Measurements from ENCODE around the gene CCDC89. TPM values are rescaled to one million over a fixed set of nuclear protein-coding genes. Genes with fewer than 3 reads are reported as not detected.
A peak's percentile ranks its signal among the peaks of the same experiment; 100 is the strongest.

Gene CCDC89
- polyA plus RNA-seq, 2 of the 4 experiments (the other 2 are of a cell fraction), result 0.05 TPM; not detected in 1

DNA sequence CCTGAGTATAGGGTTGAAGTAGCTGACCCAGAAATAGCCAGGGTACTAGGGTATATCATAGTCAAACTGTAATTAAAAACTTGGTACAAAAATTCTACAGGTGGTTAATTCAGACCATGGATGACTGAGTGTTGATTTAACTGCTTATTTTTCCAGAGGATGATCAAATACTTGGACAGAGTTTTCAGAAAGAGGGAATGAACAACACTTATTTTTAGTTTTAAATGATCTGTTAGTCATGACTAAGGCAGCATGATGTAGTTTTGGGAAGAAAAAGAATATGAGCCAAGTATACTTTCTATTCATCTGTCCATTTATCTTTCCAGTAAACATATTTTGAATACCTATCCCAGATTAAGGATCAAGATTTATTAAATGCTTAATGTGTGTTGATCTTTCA is 19.8 kb upstream of the CCDC89 start:
- TF ChIP-seq CBX8 (IDR thresholded peaks at IDR 0.05) (no peak), SMC3 (IDR thresholded peaks at IDR 0.05) (no peak), POLR2AphosphoS2 (conservative IDR thresholded peaks at IDR 0.05; ENCODE audit: low read length) (no peak), KDM1A (IDR thresholded peaks at IDR 0.05; ENCODE audit: low read depth) (no peak), RCOR1 (IDR thresholded peaks at IDR 0.05; ENCODE audit: low read depth, low read length) (no peak), NFE2L2 (conservative IDR thresholded peaks at IDR 0.05; ENCODE audit: low read length) (no peak), EHF (CRISPR knock-in tag; IDR thresholded peaks at IDR 0.05) (no peak), EHMT2 (IDR thresholded peaks at IDR 0.05; ENCODE audit: low read depth) (no peak), MYC (IDR thresholded peaks at IDR 0.05; ENCODE audit: borderline replicate concordance, low read length) (no peak), PHF8 (IDR thresholded peaks at IDR 0.05; ENCODE audit: borderline replicate concordance, low read depth) (no peak), TFCP2L1 (CRISPR knock-in tag; IDR thresholded peaks at IDR 0.05) (no peak), RFX5 (IDR thresholded peaks at IDR 0.05) (no peak), JUNB (IDR thresholded peaks at IDR 0.05) (no peak), ZSCAN20 (CRISPR knock-in tag; IDR thresholded peaks at IDR 0.05) (no peak), SREBF2 (IDR thresholded peaks at IDR 0.05) (no peak)
- TF ChIP-seq, protein P1, sequence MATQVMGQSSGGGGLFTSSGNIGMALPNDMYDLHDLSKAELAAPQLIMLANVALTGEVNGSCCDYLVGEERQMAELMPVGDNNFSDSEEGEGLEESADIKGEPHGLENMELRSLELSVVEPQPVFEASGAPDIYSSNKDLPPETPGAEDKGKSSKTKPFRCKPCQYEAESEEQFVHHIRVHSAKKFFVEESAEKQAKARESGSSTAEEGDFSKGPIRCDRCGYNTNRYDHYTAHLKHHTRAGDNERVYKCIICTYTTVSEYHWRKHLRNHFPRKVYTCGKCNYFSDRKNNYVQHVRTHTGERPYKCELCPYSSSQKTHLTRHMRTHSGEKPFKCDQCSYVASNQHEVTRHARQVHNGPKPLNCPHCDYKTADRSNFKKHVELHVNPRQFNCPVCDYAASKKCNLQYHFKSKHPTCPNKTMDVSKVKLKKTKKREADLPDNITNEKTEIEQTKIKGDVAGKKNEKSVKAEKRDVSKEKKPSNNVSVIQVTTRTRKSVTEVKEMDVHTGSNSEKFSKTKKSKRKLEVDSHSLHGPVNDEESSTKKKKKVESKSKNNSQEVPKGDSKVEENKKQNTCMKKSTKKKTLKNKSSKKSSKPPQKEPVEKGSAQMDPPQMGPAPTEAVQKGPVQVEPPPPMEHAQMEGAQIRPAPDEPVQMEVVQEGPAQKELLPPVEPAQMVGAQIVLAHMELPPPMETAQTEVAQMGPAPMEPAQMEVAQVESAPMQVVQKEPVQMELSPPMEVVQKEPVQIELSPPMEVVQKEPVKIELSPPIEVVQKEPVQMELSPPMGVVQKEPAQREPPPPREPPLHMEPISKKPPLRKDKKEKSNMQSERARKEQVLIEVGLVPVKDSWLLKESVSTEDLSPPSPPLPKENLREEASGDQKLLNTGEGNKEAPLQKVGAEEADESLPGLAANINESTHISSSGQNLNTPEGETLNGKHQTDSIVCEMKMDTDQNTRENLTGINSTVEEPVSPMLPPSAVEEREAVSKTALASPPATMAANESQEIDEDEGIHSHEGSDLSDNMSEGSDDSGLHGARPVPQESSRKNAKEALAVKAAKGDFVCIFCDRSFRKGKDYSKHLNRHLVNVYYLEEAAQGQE (IDR thresholded peaks at IDR 0.05), result no peak
- TF ChIP-seq, protein P2, sequence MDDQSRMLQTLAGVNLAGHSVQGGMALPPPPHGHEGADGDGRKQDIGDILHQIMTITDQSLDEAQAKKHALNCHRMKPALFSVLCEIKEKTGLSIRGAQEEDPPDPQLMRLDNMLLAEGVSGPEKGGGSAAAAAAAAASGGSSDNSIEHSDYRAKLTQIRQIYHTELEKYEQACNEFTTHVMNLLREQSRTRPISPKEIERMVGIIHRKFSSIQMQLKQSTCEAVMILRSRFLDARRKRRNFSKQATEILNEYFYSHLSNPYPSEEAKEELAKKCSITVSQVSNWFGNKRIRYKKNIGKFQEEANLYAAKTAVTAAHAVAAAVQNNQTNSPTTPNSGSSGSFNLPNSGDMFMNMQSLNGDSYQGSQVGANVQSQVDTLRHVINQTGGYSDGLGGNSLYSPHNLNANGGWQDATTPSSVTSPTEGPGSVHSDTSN (IDR thresholded peaks at IDR 0.05), result no peak
- DNase-seq (ENCODE audit: low read depth in 1 of 2, low spot score in 1 of 2), result no peak
- peaks cover 7% of the 10 kb centered on the region; the same call in 1 of the 3 replicates for H3K4me1 ChIP-seq
- POLR2A ChIA-PET, result no interaction called here
- no peaks in the 10 kb centered on the region for H3K9me3 ChIP-seq
- CTCF ChIA-PET, result interaction anchor here (1.0 kb wide), 1 partner anchor 11 kb away, joined by 4 read pairs; no protein-coding TSS in a partner anchor
- H3K27ac ChIP-seq, result no peak overlapping the region
- no peak overlapping the region for H3K4me2 ChIP-seq
- H3K4me3 ChIP-seq, result no peak overlapping the region
- no peak for ATAC-seq
- no peak for FAIRE-seq

DNA sequence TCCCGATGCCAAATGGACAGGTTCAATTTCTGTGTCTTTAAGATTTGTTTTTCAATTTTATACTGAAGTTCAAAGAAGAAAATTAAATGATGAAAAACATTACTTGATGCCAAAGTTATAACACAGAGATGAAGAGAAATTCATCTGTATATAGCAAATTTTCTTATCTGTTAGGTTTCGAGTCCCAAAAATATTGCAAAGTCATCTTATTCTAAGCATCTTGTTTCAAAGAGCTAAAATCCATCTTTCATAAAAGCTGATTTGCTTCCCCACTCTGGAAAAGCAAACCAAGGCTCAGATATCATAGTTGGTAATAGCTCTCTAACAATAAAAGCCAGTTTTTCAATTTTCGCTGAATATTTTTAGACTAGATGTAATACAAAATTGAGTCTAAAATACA is 19.0 kb upstream of the CCDC89 start:
- Histone ChIP-seq H3K4me2 (no peak overlapping the region), H3K27ac (no peak overlapping the region), H3K4me3 (no peak overlapping the region), H3K4me1 (peaks cover 7% of the 10 kb centered on the region; the same call in 1 of the 3 replicates), H3K9me3 (no peaks in the 10 kb centered on the region)
- POLR2A ChIA-PET, result no interaction called here
- TF ChIP-seq RCOR1 (IDR thresholded peaks at IDR 0.05; ENCODE audit: low read depth, low read length) (no peak), ZNF302 (CRISPR knock-in tag; IDR thresholded peaks at IDR 0.05) (no peak), MAZ (IDR thresholded peaks at IDR 0.05; ENCODE audit: borderline replicate concordance, low read depth, low read length) (no peak), HOXB5 (CRISPR knock-in tag; IDR thresholded peaks at IDR 0.05) (no peak), KDM1A (IDR thresholded peaks at IDR 0.05; ENCODE audit: low read depth) (no peak), MAFK (IDR thresholded peaks at IDR 0.05; ENCODE audit: partially characterized antibody) (peak; percentile 85), GATA3 (IDR thresholded peaks at IDR 0.05; ENCODE audit: borderline replicate concordance) (no peak)
- TF ChIP-seq, protein P3, sequence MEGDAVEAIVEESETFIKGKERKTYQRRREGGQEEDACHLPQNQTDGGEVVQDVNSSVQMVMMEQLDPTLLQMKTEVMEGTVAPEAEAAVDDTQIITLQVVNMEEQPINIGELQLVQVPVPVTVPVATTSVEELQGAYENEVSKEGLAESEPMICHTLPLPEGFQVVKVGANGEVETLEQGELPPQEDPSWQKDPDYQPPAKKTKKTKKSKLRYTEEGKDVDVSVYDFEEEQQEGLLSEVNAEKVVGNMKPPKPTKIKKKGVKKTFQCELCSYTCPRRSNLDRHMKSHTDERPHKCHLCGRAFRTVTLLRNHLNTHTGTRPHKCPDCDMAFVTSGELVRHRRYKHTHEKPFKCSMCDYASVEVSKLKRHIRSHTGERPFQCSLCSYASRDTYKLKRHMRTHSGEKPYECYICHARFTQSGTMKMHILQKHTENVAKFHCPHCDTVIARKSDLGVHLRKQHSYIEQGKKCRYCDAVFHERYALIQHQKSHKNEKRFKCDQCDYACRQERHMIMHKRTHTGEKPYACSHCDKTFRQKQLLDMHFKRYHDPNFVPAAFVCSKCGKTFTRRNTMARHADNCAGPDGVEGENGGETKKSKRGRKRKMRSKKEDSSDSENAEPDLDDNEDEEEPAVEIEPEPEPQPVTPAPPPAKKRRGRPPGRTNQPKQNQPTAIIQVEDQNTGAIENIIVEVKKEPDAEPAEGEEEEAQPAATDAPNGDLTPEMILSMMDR (IDR thresholded peaks at IDR 0.05), result no peak
- CTCF ChIA-PET, result interaction anchor here (1.0 to 1.5 kb wide), 3 partner anchors 10 to 120 kb away, joined by 4 read pairs; no protein-coding TSS in a partner anchor
- DNase-seq (ENCODE audit: low read depth in 1 of 2, low spot score in 1 of 2) (no peak), ATAC-seq (no peak), FAIRE-seq (peak; percentile 84)
- 93% methylated on average over 3 of the region's 3 CpGs for WGBS (ENCODE audit: missing lambda C conversion rate)
